Choroid plexus epithelial cell (primary cell): Measurements from ENCODE around the gene IL3.

Experiments
- DNase-seq: peaks from one replicate; pipeline ENCODE4 v3.0.0-alpha.2; 2010; ENCODE audit warnings: low read depth
- H3K4me3 ChIP-seq: 2 replicates; pipeline ENCODE4 v1.5.1; 2011; ENCODE audit warnings: low read depth, mild to moderate bottlenecking, control low read depth, low read length, moderate library complexity
- CTCF ChIP-seq: conservative IDR thresholded peaks from 2 replicates; pipeline ENCODE4 v1.5.1; 2011; ENCODE audit warnings: low read depth, mild to moderate bottlenecking, control low read depth, inconsistent platforms, low read length, moderate library complexity

IL3 gene

GRCh38 chr5:132079081-132079480 is 18.6 kb downstream of the IL3 start:
- no peak for TF ChIP-seq CTCF
- DNase-seq = no peak
- no peak overlapping the region for H3K4me3 ChIP-seq

- no peak for TF ChIP-seq CTCF
- DNase-seq = no peak
- H3K4me3 ChIP-seq = no peak overlapping the region
Measured at GRCh38 chr5:132079619-132080018, 19.2 kb downstream of the IL3 start.

GRCh38 chr5:132080595-132080994 is 20.1 kb downstream of the IL3 start:
- TF ChIP-seq CTCF = no peak

GRCh38 chr5:132081458-132081857 is 21.0 kb downstream of the IL3 start:
- TF ChIP-seq CTCF = no peak
- no peak for DNase-seq
- no peak overlapping the region for H3K4me3 ChIP-seq

More at GRCh38 chr5:132080595-132080994, 20.1 kb downstream of the IL3 start:
- no peak for DNase-seq
- H3K4me3 ChIP-seq = no peak overlapping the region

- no peak overlapping the region for H3K4me3 ChIP-seq
- no peak for TF ChIP-seq CTCF
- DNase-seq = no peak
Measured at GRCh38 chr5:132082329-132083023, 22.0 kb downstream of the IL3 start.

- TF ChIP-seq CTCF = no peak
- H3K4me3 ChIP-seq = no peak overlapping the region
- no peak for DNase-seq
Measured at GRCh38 chr5:132083071-132083678, 22.7 kb downstream of the IL3 start.

GRCh38 chr5:132085686-132086085 is 25.2 kb downstream of the IL3 start:
- DNase-seq = no peak
- no peak for TF ChIP-seq CTCF
- no peak overlapping the region for H3K4me3 ChIP-seq
